ENCODE results near the gene NDUFV1.

- TF ChIP-seq CTCF (IDR thresholded peaks at IDR 0.05): no peak
- no peak for TF ChIP-seq EZH2 (IDR thresholded peaks at IDR 0.05; ENCODE audit: borderline replicate concordance, insufficient read depth, low read depth, low read length, poor library complexity, severe bottlenecking)
These were observed 13.7 kb upstream of the NDUFV1 start for GRCh38 chr11:67592880-67593564.
